Activated CD8-positive, alpha-beta memory T cell treated with anti-CD3 and anti-CD28 coated beads, Interleukin-2, amount 50 U/mL, for 1 hour (primary cell): ENCODE results near the gene AR.

Experiments
- DNase-seq: peaks from one replicate; pipeline ENCODE4 v3.0.0-alpha.2; 2020; ENCODE audit errors: extremely low read depth

AR gene

GRCh38 chrX:67568769-67569168 is 24.9 kb downstream of the AR start:
- no peak for DNase-seq

- no peak for DNase-seq
Observed at GRCh38 chrX:67570839-67571238, 27.0 kb downstream of the AR start.

- DNase-seq, result no peak
Observed at GRCh38 chrX:67574696-67575095, 30.9 kb downstream of the AR start.

- DNase-seq, result no peak
Observed at GRCh38 chrX:67582436-67582835, 38.6 kb downstream of the AR start.

GRCh38 chrX:67583171-67583570 is 39.4 kb downstream of the AR start:
- no peak for DNase-seq

GRCh38 chrX:67585401-67585800 is 41.6 kb downstream of the AR start:
- no peak for DNase-seq

GRCh38 chrX:67587946-67588624 is 44.3 kb downstream of the AR start:
- DNase-seq, result no peak

GRCh38 chrX:67596839-67597790 is 53.3 kb downstream of the AR start:
- no peak for DNase-seq

- no peak for DNase-seq
Observed at GRCh38 chrX:67599532-67599931, 55.7 kb downstream of the AR start.

GRCh38 chrX:67601771-67602170 is 58.0 kb downstream of the AR start:
- DNase-seq, result no peak

- DNase-seq, result no peak
Observed at GRCh38 chrX:67604979-67605703, 61.3 kb downstream of the AR start.

- DNase-seq, result no peak
Observed at GRCh38 chrX:67607466-67607865, 63.6 kb downstream of the AR start.

GRCh38 chrX:67610282-67610681 is 66.5 kb downstream of the AR start:
- no peak for DNase-seq

- no peak for DNase-seq
Observed at GRCh38 chrX:67612231-67612630, 68.4 kb downstream of the AR start.

GRCh38 chrX:67613366-67613765 is 69.5 kb downstream of the AR start:
- DNase-seq, result no peak

GRCh38 chrX:67613996-67614395 is 70.2 kb downstream of the AR start:
- no peak for DNase-seq

GRCh38 chrX:67614423-67614822 is 70.6 kb downstream of the AR start:
- no peak for DNase-seq

- DNase-seq, result no peak
Observed at GRCh38 chrX:67619253-67619652, 75.4 kb downstream of the AR start.

GRCh38 chrX:67622053-67622585 is 78.3 kb downstream of the AR start:
- no peak for DNase-seq

GRCh38 chrX:67624325-67624724 is 80.5 kb downstream of the AR start:
- no peak for DNase-seq

- DNase-seq, result no peak
Observed at GRCh38 chrX:67635424-67635823, 91.6 kb downstream of the AR start.

GRCh38 chrX:67636532-67636931 is 92.7 kb downstream of the AR start:
- DNase-seq, result no peak
